Right renal cortex interstitium (tissue), 3 donors: ENCODE measurements around the gene HOXA4. TPM values are rescaled to one million over a fixed set of nuclear protein-coding genes. Genes with fewer than 3 reads are reported as not detected.

Experiments
- DNase-seq, 3 donors: peaks; one replicate each; pipeline ENCODE4 v3.0.0-alpha.2; 2013; ENCODE audit warnings: low read depth in 3 of 3, low spot score in 2 of 3
- polyA plus RNA-seq, 3 donors: library from polyadenylated mRNA; unstranded; fragments of 120-200 nt; gene quantifications; one replicate each; pipeline ENCODE4 v1.2.1, GENCODE V29; 2013; ENCODE audit not compliant: insufficient read length in 3 of 3

Gene HOXA4
- polyA plus RNA-seq, 3 donors = 15.7 to 22.5 (median 17.3) TPM

DNA sequence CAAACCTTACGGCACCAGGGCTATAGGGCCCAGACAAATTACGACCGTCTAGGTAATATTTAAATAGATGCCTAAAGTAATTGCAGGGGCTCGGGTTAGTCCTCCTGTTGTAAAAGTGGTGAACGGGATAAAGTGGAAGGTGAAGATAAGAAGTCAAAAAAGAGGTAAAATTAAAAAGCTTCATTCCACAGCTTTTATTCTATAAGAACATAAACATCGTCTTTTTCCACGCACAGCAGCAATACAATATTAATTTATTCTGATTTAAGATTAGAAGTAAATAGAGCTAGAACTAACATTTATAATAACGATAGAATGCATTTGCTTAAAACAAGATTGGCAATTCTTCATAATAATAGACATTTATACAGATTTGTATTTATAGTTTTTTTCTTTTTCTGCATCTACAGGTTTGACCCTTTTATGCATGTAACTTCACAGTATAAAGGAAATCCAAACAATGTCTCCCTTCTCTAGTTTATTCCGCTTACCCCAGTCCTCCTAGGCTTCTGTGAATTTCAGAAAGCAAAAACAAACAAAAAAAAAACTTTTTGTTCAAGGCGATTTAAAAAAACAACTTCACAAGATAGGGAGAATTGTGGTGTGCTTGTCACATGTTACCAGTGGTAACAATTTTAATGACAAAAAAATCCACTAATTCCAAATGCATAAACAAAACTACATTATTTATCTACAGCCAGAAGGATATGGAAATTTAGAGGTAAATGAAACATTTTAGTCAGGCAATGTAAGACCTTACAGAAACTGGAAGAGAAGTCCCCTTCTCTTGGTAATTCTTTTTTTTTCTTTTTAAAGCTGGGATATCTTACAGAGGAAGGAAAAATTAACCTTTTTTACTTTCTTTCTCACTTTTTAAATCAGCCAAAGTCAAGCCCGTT is 40.1 kb upstream of the HOXA4 start:
- no peak for DNase-seq

- DNase-seq = no peak
These were observed 39.3 kb upstream of the HOXA4 start for GRCh38 chr7:27169658-27170425.

DNA sequence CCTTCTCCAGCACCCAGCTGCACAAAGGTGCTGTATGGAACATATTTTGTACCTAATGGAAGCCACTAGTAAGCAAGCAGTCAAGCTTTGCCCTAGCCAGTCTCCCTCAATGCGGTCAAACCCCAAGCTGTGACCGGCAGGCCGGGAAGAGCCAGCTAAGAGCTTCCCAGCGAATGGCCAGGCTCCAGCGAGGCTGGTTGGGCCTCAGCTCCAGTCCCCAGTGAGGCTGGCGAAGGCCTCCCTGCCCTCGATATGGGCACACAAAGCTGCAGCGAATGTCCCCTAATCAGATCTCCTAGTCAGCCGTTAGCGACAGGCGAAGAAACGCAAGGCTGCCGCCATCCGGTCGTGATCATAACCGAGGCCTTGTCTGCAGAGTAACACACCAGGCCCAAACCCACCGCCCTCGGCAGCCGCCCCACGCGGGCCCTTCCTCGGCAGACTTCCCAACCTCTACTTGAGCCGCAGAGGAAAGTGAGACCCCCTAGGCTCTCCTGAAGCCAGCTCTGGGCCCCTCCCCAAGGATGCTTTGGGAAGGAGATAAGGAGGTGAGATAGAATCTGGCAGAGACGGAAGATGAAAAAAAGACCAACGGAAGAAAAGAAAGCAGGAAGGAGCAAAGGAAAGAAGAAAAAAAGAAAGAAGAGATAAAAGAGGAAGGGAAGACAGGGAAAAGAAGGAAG is 37.8 kb upstream of the HOXA4 start:
- no peak for DNase-seq

GRCh38 chr7:27167916-27168264 is 37.3 kb upstream of the HOXA4 start:
- no peak for DNase-seq

GRCh38 chr7:27166531-27167505 is 36.3 kb upstream of the HOXA4 start:
- no peak for DNase-seq

GRCh38 chr7:27165996-27166530 is 35.5 kb upstream of the HOXA4 start:
- DNase-seq = peak in 1 of 3 donors; percentile 81

DNA sequence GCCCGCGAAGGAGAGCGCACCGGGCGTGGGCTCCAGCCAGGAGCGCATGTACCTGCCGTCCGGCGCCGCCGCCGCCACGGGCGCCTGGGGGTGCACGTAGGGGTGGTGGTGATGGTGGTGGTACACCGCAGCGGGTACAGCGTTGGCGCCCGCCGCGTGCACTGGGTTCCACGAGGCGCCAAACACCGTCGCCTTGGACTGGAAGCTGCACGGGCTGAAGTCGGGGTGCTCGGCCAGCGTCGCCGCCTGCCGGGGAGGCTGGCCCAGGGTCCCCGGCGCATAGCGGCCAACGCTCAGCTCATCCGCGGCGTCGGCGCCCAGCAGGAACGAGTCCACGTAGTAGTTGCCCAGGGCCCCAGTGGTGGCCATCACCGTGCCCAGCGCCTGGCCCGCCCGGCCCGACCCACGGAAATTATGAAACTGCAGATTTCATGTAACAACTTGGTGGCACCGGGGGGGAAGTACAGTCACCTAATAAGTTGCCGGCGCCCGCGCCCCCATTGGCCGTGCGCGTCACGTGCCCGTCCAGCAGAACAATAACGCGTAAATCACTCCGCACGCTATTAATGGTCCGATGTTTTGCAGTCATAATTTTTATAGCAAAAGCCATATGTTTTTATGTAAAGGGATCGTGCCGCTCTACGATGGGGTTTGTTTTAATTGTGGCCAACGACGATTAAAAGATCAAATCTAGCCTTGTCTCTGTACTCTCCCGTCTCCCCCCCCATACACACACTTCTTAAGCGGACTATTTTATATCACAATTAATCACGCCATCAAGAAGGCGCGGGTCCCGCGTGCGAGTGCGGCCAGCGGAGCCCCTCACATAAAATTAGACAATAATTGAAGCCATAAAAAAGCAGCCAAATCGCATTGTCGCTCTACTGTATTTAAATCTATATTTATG is 34.8 kb upstream of the HOXA4 start, which contains the start of gene HOXA9:
TSS of gene HOXA9 (minus strand) at position 449 of the 907 bp plus-strand sequence. CDS start at position 369, 80 bp downstream.
- DNase-seq = peak; percentile 88 to 93 (median 91)

DNA sequence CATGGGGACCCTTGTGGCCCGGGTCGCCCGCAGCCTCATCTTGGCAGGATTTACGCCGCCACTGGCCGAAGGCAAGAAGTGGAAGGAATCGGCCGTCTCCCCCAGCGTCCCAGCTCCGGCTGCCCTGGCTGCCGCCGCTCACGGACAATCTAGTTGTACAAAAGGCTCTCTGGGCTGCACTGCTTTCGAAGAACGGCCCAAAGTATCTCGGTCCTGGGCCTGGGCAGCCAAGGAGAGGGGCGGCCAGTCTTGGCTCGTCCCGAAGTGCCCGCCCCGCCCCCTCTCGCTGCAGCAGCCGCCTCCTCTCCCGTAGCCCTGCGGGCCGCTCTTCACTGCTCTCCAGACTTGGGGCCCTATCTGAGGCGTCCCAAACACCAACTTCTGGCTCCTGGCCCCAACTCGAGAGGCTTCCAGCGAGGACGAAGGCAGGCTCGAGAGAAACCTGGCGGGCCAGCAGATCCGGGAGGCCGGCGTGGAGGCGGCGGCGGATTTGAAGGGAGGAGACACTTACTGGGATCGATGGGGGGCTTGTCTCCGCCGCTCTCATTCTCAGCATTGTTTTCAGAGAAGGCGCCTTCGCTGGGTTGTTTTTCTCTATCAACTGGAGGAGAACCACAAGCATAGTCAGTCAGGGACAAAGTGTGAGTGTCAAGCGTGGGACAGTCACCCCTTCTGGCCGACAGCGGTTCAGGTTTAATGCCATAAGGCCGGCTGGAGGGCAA is 34.0 kb upstream of the HOXA4 start:
- no peak for DNase-seq

DNA sequence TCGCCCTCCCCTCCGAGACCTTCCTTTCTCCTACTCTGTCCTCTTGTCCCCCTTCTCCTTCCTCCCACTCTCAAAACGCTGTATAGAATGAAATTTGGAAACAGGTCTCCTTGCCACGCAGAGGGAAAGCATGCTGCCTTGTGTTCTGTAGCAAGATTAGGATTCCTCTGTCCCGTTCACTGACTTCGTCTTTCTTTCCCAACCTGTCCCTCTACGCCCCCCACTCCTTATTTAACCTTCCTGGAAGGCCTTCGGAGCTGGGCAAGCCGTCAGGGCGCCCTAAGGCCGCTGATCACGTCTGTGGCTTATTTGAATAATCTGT is 33.4 kb upstream of the HOXA4 start:
- DNase-seq = no peak

- no peak for DNase-seq
These were observed 32.9 kb upstream of the HOXA4 start for GRCh38 chr7:27163288-27164044.

DNA sequence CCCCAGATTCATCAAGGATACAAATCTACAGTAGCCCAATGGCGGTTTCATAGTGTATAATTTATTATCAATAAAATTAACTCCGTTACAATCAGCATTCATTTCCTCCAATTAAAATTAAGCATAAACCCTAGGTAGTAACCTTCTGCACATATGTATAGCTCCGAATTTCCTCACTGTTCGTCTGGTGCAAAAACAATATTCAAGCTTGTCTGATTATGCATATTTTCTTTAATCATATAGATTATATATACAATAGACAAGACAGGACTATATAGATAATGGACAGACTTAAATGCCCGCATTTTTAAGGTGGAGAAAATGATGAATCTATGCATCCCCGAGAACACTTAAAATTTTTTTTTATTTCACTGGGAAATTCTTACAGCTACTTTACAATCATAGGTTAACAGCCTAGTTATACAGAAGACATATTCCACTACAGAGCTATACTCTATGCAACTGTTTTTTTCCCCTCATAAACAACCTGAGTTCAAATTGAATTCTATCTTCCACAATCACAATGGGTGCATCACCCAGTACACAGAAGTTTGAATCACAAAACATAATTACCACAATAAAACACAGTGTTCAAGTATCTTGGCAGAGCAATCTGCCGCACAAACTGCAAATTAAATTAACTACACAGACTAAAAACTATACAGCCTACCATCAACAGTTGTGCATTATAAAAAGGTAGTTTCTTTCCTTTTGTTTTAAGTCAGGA is 32.2 kb upstream of the HOXA4 start:
- DNase-seq = no peak

DNA sequence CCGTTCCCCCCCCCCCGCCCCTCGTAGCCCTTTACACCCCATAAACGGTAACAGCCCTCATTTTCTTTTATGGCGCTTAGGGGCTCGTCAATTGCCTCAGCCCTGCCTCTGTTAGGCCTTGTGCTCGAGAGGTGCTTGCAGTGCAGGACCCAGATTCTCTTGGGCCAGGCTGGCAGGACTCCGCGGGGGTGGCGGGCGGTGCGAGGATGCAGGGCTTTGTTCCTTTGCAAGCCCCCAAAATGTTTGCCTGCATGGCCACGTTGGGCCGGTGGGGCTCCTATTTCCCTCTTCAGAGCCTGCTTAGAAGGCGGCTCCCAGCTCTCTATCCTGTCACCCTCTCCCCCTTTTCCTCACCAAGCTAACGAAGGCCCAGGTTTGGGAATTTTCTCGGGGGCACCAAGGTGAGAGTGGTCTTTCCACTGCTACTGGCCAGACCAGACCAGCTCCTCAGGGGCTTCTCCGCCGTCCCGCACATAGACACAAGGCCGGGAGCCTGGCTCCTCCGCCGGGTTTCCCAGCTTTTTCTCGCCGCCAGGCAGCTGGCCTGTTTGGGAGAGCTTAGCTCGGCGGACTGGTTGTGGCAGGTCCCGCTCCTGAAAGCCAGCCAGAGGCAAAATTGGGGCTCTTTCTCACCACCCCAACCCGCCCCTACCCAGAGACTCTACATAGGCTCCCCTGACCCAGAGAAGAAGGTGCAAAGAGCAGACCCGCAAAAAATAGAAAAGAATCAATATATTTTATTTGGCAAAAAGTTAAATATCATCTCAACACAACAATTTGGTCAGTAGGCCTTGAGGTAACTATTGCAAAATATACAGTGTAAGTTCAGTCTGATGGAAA is 31.4 kb upstream of the HOXA4 start:
- DNase-seq = no peak

DNA sequence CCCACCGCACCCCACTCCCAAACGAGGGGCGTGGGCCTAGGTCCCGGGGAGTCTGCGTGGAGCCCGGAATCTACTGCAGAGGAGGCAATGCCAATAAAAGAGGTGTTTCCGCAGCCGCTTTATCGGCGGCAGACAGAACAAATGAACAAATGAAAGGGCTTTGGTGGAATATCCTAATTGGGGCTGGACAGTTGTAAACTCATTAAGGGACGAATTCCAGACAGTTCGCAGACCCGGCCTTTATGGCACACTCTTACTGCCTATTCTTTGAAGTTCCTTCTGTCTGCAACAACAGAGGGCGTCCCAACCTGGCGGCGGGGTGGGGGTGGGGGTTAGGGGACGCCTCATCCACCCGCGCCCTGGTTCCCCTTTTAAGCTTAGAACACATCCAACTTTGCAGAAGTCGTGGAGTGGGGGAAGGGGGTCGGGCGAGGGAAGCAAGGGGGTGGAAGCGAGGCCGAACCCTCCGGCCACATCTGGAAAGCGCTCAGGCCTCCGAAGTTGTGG is 30.7 kb upstream of the HOXA4 start:
- no peak for DNase-seq

DNA sequence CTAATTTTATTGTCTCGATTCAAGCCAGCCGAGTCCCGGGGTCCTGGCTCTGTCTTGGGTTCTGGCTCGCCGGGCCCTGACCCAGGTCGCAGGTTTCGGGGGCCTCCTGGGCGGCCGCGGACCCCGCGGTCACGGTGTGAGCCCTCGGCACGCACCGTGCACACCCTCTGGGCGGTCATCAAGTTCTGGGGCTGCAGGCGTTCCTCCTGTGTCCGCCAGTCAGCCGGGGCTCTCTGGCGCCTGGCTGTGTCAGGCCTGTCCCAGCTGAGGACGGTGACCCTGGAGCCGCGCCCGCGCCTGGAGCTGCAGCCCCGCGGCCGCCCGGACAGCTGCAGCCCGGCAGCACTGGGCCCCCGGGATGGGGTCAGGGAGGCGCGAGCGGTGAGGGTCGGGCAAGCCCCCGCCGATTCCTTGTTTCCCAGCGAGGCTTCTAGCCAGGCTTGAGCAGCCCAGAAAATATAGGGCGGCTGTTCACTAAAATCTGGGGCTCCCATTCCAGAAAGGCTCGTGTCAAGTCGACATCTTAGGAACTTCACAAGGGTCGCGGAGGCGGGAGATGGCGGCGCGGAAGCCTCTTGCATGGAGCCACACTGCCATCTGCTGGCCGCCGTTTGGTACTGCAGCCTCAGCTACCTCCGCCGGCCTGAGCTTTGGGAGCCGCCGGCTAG is 30.1 kb upstream of the HOXA4 start:
- peak in 2 of 3 donors; percentile 88 to 91 for DNase-seq

- no peak for DNase-seq
These were observed 29.6 kb upstream of the HOXA4 start for GRCh38 chr7:27160145-27160545.
